ENCODE data around the gene VAT1.
"Not testable (repeated sequence)": the region's sequence is repeated elsewhere in the genome, so short reads cannot be mapped to it uniquely, and the experiment has no call there.

VAT1 gene

GRCh38 chr17:42973323-42973722, 48.9 kb downstream of the VAT1 start:
- DNase-seq (ENCODE audit: low read depth in 2 of 2): not testable (repeated sequence)

GRCh38 chr17:42971589-42971988, 50.6 kb downstream of the VAT1 start:
- no peak for DNase-seq (ENCODE audit: low read depth in 2 of 2)

GRCh38 chr17:42969001-42969581, 53.1 kb downstream of the VAT1 start:
- no peak for DNase-seq (ENCODE audit: low read depth in 2 of 2)

GRCh38 chr17:42967925-42968324, 54.3 kb downstream of the VAT1 start:
- no peak for DNase-seq (ENCODE audit: low read depth in 2 of 2)
